Suppressor macrophage (primary cell): ENCODE results near the gene DDA1.
A peak's percentile ranks its signal among the peaks of the same experiment; 100 is the strongest.

Experiments
- DNase-seq, 4 experiments: peaks; one replicate each; pipeline ENCODE4 v3.0.0-alpha.2; 2020 to 2022

DDA1 gene

DNA sequence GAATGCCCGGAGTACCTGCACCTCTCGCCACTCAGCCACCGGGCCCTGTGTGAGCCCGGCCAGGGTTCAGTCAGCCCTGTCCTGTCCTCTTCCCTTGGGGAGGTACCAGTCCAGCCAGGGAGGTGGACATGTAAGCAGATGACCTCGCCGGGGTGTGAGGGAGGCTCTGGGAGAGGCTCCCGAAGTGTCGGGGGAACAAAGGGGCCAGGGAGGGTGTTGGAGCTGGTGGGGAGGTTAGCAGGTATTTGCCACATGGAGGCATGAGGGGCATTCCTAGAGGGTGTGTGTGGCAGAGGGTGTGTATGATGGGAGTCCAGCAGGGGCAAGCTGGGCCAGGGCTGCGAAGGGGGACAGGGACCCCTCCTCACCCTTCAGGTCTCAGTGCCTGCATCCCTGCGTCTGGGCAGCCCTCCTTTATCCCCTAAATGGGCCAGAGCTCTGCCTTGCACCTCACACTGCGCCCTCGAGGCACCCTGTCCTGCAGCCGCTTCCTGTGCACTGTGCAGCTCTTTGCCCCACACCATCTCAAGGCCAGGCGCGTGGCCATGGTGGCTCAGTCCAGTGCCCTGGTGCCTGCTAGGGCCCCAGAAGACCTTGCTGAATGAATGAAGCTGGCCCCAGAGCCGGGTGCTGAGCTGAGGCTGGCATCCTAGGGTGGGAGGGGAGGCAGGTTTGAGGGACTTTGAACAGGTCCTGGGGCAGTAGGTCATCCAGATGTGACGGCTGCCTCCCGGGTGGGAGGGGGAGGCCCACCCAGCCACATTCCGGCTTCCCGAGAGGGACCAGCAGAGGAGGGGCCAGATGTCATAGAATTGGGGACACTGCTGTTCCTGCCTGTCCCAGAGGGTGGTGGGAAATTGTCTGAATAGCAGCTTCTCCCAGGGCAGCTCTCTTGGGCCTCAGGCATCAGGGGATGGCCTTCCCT is 3.1 kb downstream of the DDA1 start:
- no peak for DNase-seq

DNA sequence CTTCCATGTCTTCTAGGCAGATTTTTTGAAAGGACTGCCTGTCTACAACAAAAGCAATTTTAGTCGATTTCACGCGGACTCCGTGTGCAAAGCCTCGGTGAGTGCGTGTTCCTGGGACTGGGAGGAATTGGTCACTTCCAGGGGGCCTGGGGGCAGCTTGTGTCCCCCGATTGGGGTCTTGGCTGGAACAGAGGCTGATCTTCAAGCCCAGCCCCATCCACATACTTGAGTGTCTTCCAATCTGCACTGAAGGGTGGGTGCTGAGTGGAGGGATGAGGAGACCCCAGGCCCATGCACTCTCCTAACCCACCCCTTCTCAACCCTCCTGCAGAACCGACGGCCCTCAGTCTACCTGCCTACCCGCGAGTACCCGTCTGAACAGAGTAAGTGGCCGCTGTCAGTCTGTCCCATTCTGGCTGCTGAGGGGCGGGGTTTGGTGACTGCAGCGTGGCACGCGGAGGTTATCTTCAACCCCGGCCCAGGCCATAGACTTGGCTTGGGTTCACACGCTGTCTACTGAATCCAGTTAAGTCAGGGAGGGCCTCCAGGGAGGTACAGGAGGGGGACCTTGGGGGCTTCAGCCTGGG is 4.7 kb downstream of the DDA1 start:
- no peak for DNase-seq

DNA sequence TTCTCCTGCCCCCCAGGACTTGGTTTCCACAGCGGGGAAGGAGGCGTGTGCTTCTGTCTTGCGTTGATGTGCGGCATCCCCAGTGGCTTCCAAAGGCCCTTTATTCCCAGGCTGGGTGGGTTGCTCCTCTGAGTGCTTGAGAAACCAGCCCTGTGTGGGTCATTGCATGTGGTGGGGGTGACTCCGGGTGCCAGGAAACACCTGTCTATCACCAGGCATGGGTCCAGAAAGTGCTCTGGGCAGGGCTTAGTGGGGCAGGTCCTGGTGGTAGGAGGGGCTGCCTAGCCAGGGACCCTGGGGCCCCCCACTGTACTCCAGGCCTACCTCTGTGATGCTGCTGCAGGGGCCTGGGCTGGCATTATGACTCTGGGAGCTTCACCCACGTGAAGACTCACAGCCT is 9.6 kb downstream of the DDA1 start:
- DNase-seq, result no peak

DNA sequence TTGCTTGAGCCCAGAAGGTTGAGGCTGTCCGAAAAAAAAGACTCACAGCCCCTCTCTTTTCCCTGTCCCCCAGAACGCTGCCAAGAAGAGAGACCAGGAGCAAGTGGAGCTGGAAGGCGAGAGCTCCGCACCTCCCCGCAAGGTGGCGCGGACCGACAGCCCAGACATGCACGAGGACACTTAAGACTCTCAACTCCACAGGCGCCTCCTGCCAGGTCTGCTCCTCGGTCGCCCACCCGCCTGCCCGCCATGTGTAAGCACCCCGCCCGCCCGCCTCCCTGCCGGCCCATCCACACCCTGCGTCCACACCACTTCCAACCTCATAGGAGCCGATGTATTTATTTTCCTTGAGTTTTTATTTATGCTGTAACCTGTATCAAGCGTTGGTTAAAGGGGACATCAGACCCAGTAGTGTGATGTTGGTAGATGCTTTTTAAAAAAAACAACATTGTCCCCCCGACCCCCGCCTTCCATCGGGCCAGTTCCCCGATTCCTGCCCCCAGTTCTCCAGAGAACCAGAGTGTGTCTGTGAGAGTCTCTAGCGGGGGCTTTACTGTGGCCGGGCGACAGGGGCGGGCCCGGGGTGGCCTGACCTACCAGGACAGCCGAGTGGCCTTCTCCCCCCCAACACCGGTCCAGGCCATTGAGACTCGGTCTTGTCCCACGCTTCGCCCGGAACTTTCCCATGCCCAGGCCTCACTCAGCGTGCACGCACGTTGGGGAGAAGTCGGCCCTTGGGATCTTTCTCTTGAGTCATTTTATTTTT is 10.3 kb downstream of the DDA1 start:
- DNase-seq, result no peak

DNA sequence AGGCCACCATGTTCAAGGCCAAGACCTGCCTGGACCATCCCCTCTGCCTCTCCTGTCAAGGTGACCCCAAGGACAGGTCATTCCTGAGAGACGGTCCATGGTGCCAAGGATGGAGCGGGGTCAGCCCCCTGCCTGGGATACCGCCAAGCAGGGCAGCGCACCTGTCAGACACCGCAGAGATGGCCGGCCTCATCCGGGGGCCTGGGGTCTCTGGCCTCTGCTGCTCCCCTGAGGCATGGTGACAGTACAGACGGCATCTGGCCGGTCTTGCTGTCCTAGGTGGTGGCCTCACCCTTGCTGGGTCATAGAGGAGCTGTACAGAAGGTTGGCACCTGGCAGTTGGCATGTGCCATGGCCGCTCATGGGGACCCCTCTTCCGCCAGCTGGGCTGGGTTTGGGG is 11.1 kb downstream of the DDA1 start:
- no peak for DNase-seq

DNA sequence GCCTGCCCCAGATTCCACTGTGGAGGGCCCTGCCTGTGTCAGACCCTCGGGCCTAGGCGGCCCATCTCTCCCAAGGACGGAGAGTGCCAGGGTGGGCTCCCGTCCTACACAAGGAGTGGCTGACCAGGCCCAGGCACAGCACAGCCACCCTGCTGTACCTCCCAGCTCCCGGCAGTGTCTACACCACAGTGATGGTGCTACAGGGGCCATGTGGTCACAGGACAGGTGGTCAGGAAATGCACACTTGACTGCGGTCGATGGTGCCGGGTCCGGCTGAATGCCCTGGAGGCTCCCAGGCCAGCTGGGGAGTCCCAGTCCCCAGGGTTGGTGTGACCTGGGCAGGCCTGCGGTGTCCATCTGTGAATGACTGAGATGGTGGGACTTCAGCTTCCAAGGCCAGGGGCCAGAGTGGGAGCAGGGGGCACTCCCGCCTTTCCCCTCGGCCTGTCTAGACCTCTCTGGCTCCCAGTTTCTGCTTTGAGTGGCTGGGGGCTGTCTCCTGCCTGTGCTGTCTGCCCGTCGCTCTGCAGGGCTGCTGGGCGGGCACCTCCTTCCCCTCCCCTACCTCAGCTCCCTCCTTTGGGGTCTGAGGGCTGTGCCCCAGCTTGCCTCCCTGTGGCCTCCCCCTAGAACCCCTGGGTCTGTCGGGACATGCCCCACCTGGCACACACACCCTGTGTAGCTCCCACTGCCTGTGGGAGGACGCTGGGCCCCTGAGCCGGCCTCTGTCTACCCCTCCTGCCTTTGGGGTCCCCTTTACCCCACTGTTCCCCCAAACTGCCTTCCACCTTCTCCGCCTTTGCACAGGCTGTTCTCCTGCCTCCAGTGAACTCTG is 12.5 kb downstream of the DDA1 start:
- DNase-seq, result no peak

DNA sequence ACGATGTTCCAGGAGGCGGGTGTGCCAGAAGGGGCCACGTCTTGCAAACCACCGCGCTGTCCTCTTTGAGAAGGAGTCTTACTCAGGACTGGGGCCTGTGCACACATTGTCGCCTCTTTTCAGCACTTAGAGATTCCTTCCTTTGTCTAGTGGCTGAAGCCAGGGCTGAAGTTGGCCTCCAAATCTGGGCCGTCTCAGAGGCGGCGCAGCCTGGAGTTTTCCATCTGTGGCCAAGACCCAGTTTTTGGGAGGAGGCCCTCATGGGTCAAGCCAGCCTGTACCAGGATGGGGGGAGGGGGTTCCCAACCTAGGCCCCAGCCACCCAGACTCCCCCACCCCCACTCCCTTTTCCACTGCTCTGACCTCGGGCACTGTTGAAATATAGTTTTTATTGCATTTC is 13.5 kb downstream of the DDA1 start:
- no peak for DNase-seq

DNA sequence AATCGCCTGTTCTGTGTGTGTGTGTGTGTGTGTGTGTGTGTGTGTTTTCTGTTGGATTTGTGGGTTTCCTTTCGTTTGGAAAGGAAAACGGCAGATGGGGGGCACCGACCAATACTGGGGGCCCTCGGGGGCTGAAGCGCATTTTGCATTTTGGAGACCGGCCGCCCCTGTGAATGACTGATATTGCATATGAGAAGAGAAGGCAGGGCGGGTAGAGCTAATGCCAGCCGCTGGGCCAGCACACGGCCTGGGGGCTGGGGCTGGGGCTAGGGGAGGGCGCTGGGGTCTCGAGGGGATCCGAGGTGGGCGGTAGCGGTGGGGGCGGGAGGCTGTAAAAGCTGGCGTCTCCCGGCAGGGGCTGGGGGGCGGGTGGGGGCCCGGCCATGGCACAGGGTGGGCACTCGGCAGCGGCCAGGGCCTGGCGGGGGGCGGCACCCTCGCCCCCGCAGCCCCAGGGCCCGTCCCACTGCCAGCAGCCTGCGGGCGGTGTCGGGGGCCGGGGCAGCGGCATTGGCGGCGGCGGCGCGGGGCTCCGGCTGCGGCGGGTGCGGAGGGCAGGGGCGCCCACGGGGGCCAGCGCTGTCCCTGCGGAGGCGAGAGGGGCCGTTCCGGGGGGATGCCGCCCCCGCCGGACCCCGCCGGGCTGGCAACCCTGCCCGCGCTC is 14.1 kb downstream of the DDA1 start:
- peak in 1 of 4 experiments; percentile 46 for DNase-seq

DNA sequence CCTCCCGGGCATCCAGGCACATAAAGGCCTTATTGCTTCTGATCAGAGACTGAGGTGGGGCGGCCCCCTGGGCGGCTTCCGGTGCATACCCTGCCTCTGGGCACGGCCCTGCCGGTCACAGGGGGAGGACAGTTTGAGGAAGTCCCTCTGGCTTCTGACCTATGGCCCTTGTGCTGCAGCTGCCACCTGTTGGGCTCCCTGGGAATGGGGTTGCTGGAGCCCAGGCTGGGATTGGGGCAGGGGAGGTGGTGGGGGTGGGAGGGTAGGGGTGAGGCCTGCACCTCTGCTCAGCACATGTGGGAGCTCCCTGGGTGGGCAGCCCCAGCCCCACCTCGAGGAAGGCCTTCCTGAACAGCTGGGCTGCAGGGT is 14.6 kb downstream of the DDA1 start:
- DNase-seq, result peak; percentile 55 to 84 (median 66)

DNA sequence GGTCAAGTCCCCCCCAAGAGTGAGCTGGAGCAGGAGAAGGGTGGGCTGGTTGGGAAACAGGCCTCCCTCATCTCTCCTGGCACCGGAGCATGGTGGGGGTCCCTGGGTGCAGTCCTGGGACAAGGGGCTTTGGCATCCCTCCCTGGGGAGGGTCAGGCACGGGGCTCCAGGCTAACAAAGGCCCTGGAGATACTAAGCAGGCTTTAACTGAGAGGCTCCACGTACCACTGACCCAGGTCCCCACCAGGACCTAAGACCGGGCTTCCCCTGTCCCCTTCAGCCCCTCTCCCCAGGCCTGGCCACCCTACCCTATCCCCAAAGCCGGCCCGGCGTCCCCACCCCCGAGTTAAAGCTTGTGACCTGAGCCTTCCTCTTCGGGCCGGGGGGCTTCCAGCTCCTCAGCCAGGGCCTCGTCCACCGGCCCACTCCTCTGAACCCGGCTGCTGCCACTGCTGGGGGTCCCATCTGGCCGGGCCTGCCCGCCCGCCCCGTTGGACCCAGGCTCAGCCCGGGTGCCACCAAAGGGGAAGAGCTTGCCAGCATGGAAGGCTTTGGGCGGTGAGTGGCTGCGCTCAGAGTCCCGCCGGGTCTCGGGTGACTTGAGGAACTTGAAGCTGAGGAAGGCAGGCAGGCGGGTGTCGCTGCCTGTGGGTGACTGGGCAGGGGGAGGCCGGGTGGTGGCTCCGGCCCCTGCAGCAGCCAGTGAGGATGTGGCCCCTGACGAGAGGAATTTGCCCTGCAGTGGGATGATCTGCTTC is 15.2 kb downstream of the DDA1 start:
- no peak for DNase-seq

DNA sequence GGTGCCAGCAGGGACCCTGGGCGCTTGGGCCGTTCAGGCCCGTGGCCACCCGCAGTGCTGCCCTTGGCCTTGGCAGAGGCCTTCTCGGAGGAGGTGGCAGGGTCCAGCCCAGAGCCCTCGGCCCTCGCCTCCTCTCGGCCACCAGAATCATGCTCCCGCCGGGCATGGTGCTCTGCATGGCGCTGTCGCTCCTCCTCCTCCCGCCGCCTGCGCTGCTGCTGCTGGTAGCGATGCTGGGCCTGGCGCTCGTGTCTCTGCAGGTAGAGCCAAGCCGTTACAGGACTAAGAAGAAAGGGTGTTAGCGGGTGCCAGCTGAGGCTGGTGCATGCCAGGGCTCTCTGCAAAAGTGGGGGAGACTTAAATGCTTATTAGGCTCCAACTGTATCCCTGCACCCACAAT is 15.8 kb downstream of the DDA1 start:
- no peak for DNase-seq

DNA sequence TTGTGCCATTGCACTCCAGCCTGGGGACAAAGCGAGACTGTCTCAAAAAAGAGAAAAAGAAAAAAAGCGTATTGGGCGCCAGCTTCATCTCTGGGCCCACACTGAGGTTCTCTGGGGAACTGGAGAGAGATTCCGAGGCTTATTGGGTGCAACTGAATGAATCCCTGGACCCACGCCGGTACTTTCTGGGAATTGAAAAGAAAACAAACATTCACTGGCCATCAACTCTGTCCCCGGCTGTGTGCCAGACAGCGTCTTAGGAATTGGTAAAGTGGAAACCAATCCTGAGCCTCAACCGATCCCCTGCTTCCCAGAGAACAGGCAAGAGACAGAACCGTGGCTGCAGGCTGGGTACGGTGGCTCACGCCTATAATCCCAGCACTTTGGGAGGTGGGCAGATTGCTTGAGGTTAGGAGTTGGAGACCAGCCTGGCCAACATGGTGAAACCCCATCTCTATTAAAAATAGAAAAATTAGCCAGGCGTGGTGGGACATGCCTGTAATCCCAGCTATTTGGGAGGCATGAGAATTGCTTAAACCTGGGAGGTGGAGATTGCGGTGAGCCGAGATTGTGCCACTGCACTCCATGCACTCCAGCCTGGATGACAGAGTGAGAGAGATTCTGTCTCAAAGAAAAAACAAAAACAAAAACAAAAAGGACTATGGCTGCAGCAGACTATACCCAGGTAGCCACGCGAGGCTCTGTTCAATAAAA is 16.7 kb downstream of the DDA1 start:
- DNase-seq, result no peak

DNA sequence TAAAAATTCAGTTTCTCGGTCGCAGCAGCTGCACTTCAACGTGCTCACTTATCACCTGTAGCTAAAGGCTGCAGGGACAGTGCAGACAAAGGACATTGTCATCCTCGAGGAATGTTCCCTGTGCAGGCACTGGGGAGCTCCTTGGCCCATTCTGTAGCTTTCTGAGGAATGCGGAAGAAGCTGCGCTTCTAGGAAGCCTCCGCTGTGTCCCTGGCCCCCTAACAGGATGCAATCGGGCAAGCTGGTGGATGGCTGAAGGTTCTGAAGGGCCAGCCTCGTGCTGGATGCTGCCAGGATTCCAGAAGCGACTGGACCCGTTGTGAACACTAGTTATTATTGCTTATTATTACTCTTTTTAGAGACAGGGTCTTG is 17.2 kb downstream of the DDA1 start:
- DNase-seq, result no peak

DNA sequence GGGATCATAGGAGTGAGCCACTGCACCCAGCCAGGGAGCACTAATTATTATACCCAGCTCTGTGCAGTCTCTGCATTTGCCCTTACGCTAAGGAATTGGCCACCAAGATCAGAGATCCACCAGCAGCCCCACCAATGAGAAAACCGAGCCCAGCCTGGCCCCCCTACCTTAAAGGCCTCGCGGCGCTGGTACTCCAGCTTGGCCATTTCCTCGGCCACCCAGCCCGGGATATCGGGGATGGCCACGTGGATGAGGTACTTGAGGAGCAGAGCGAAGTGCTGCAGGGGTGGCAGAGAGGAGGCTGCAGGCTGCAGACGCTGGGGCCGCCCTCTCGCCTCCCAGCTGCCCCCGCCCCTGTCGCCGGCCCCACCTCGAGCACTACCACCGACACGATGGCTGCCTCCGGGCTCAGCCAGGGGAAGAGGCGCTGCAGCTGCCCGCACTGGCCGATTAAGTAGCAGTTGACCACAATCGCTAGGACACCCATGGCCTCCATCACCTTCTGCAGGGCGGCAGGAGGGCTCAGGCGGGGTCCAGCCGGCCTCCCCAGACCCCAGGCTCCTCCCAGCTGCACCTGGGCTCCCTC is 17.8 kb downstream of the DDA1 start:
- no peak for DNase-seq

DNA sequence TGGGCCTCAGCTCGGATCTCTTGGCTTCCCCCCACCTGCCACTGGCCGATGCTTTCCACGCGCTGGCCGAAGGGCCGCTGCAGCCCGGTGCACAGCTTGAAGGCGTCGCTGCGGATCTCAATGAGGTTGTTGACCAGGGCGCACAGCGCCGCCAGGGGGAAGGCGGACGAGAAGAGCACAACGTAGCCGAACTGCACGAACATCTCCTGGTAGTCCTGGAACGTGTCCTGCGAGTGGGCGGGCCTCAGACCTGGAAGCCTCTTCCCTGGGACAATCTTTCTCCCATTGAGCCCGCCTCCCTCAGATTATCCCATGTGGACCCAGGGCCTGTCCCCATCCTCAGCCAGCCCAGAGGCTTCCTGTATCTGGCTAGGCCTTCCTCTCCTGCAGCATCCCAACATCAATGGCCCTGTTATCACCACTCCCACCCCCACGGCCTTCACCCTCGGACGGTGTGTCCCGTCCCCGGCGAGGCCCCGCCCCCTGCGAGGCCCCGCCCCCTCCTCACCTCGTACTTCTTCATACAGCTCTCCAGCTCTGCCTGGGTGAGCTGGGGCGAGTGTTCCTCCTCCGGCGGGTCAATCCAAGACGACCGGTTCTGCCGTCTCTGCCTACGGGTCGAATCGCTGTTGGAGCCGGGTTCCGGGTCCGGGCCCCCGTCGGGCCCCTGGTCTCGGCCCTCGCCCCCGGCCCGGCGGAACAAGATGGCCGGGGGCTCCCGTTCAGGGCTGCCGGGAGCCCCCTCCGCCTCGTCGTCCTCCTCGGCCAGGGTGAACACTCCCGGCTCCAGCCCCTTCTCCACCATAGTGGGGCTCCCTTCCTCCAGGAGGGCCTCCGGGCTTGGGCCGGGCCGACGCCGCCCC is 18.5 kb downstream of the DDA1 start:
- DNase-seq, result peak; percentile 40 to 73 (median 58)

DNA sequence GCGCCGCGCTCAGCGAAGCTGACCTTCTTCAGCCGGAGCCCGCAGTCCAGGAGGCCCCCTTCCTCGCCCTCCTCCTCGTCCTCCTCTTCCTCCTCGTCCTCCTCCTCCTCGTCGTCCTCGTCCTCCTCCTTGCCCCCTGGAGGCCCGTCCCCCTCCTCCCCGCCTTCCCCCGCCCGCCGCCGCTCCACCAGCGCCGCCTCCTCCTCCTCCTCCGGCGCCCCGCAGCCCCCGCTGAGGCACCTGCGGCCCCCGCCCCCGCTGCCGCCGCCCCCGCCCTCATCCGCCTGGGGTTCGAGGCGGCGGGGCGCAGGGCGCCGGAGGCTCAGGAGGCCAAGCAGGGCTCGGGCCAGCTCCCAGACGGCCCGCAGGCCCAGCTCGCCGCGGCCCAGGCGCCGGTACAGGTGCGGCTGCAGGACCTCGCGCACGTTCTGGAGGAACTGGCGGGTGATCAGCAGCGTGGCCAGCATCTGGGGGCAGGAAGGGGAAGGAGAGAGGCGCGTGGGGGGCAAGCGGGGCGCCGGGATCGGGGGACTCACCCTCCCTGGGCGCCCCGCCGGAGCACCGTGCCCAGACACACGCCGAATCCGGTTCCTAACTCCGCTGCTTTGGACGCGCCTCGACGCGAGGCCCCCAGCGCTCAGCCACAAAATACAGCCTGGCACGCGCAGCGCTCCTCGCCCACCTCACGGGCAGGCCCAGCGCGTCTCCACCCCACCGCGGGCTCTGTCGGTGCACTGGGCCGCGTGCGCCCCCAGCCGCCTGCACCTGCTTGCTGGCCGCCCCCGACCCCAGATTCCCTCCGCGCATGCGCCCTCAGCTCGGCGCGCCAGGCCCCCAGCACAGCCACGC is 19.4 kb downstream of the DDA1 start:
- no peak for DNase-seq

DNA sequence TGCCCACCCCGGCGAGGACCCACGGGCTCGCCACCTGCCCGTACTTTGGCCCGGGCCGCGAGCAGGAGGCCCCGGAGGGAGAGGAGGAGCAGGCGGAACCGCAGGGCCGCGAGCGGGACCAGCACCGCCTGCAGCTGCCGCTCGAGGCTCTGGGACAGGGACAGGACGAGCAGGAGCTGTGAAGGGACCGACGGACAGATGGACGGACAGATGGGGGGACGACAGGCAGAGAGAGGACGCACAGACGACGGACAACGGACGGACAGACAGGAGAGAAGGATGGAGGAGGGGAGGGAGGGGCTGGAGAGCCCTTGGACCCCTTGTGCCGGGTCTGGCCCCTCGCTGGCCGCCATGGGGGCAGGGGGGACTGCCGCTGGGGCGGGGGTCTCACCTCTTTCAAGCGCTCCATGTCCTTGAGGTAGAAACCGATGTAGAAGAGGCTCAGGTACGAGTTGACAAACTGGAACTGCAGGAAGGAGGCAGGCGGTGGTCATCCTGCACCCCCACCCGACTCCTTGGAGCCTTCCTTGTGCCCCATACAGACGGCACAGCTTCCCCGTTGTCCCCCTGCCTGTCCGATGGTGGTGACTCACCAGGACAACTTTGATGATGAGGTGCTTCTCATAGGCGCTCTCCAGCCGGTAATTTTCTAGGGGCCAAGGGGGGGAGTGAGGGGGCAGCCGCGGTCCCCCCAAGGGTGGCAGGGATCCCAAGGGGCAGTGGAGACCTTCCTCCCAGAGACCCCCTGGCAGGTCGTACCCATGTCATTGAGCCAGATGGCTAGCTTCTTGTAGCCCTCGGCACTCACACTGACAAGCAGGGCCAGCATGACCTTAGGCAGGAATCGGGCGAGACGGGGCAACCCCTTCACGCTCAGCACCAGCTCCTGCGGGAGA is 20.3 kb downstream of the DDA1 start:
- no peak for DNase-seq
